Pancreas (tissue), 10 donors: ENCODE results near the gene ADCY4. TPM values are rescaled to one million over a fixed set of nuclear protein-coding genes. Genes with fewer than 3 reads are reported as not detected.

Source experiments
- ATAC-seq, 4 donors: fragments of 200-7000 bp; cut with Tn5 transposase; one replicate each; pipeline versions ENCODE4 v1.8.0 to v1.9.1; 2020; ENCODE audit warnings: mild to moderate bottlenecking in 4 of 4, moderate library complexity in 4 of 4
- DNase-seq, 6 donors: peaks; one replicate each; pipeline ENCODE4 v3.0.0-alpha.2; 2020
- FAIRE-seq: peaks from 2 replicates; lab custom pipeline; 2012; peaks lifted over from hg19 to GRCh38; lab: Jason Lieb, UNC
- H3K27ac ChIP-seq, 4 donors: fragments of 200-600 bp; sonication (generic); 1 replicate in 3 of 4; 2 replicates in 1 of 4; pipeline versions ENCODE4 v1.5.0 to v1.8.0; 2020
- H3K27me3 ChIP-seq, 4 donors: fragments of 200-600 bp; one replicate each; pipeline ENCODE4 v1.8.0; 2021
- H3K36me3 ChIP-seq, 3 donors: fragments of 200-600 bp; sonication (generic) in 1 of 3; one replicate each; pipeline versions ENCODE4 v1.5.0 to v1.8.0; 2020 to 2021
- H3K4me1 ChIP-seq, 3 donors: fragments of 200-600 bp; one replicate each; pipeline ENCODE4 v1.8.0; 2021
- H3K4me3 ChIP-seq, 4 donors: fragments of 200-600 bp; sonication (generic) in 2 of 4; one replicate each; pipeline versions ENCODE4 v1.5.0 to v1.8.0; 2020 to 2021
- H3K9me3 ChIP-seq, 4 donors: fragments of 200-600 bp; one replicate each; pipeline ENCODE4 v1.8.0; 2021
- CTCF ChIP-seq, 4 donors: fragments of 200-600 bp; sonication (generic) in 3 of 4; IDR thresholded peaks; one replicate each; pipeline versions ENCODE4 v1.5.0 to v1.8.0; 2021; ENCODE audit warnings: antibody characterized with exemption in 4 of 4
- WGBS, 2 donors: extraction: QIAGEN DNeasy Blood & Tissue Kit; methylation state at CpG; one replicate each; pipeline ENCODE4 v1.1.7; 2013; 5-methylcytosine and 5-hydroxymethylcytosine counted together
- intact Hi-C, 3 donors: fragments of 100-400 bp; cut with DNase I; formaldehyde crosslinking; loops; one replicate each; pipeline versions ENCODE4 v1.11.1 to v1.14.2; 2022
- polyA plus RNA-seq, 2 donors: library from polyadenylated mRNA; stranded (reverse); fragments of 200-250 nt; gene quantifications; one replicate each; pipeline ENCODE4 v1.2.3, GENCODE V29; 2013
- total RNA-seq, 6 donors: library from RNA; stranded (reverse); fragmentation: NEBNext Ultra II Directional in 4 of 6; extraction: Animal tissue kit (Norgen Biotek cat#: 25700) in 4 of 6; gene quantifications; one replicate each; pipeline versions ENCODE4 v1.2.1 to v1.2.4, GENCODE V29; 2021 to 2023
- donor health status: healthy with polysubstance abuse.
- donor health status: DM: no; HTN: no; CAD: no; lungs with moderate emphysema.
- donor health status: DM: no; HTN: no; CAD: no.
- donor health status: control.
- donor health status: control.
- donor health status: Bipolar disorder and iron deficiency.
- donor health status: DM: yes; HTN: yes; CAD: no.
- donor health status: DM: no; HTN: no; CAD: no.
- donor health status: DM: no; HTN: no; CAD: no.
- donor health status: DM: yes; HTN: yes; CAD: no.

The ADCY4 gene
- total and polyA plus RNA-seq, 8 donors, result 3.2 to 59.3 (median 5.3) TPM

DNA sequence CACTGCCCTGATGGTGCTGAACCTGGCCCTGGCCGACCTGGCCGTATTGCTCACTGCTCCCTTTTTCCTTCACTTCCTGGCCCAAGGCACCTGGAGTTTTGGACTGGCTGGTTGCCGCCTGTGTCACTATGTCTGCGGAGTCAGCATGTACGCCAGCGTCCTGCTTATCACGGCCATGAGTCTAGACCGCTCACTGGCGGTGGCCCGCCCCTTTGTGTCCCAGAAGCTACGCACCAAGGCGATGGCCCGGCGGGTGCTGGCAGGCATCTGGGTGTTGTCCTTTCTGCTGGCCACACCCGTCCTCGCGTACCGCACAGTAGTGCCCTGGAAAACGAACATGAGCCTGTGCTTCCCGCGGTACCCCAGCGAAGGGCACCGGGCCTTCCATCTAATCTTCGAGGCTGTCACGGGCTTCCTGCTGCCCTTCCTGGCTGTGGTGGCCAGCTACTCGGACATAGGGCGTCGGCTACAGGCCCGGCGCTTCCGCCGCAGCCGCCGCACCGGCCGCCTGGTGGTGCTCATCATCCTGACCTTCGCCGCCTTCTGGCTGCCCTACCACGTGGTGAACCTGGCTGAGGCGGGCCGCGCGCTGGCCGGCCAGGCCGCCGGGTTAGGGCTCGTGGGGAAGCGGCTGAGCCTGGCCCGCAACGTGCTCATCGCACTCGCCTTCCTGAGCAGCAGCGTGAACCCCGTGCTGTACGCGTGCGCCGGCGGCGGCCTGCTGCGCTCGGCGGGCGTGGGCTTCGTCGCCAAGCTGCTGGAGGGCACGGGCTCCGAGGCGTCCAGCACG lies 18.9 kb downstream of the ADCY4 start:
- Histone ChIP-seq H3K9me3 (no peaks in the 10 kb centered on the region), H3K27me3 (no peaks in the 10 kb centered on the region), H3K4me1 (peaks cover 0 to 4% (median 0%) of the 10 kb centered on the region in 3 donors), H3K27ac (no peak overlapping the region), H3K4me3 (no peak overlapping the region), H3K36me3 (no peaks in the 10 kb centered on the region)
- no peak for TF ChIP-seq CTCF (IDR thresholded peaks at IDR 0.05)
- FAIRE-seq, result no peak
- DNase-seq, result peak in 1 of 6 donors; percentile 70
- 35 to 36% methylated on average over 66 to 70 of the region's 70 CpGs for WGBS, 2 donors
- peak; percentile 11 to 58 (median 44) for ATAC-seq
- intact Hi-C loops, result no loop called here

DNA sequence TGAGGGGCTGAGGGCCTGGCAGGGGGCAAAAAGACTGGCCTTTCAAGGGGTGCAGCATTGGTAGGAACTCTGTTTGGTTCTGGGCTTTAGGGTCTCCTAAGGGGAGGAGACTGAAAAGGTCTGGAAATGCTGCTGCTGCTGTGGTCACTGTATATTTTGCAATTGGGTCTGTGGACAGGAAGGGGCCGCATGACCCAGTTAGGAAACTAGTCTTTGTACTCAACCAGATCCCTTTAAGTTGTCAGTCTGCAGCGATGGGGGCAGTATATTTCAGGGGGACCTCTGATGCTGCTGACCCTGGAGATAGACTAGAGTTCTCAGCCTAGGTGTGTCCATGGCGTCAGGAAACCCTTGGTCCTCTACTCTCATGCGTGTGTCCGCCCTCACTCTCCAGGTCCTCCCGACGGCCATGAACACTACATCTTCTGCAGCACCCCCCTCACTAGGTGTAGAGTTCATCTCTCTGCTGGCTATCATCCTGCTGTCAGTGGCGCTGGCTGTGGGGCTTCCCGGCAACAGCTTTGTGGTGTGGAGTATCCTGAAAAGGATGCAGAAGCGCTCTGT lies 19.5 kb downstream of the ADCY4 start:
- no peak for FAIRE-seq
- intact Hi-C loops, result no loop called here
- H3K4me1 ChIP-seq, result peaks cover 3 to 7% (median 6%) of the 10 kb centered on the region in 3 donors

GRCh38 chr14:24314377-24315193 lies 20.3 kb downstream of the ADCY4 start:
- Histone ChIP-seq H3K9me3 (no peaks in the 10 kb centered on the region), H3K4me3 (no peak overlapping the region), H3K36me3 (no peaks in the 10 kb centered on the region), H3K27ac (no peak overlapping the region), H3K4me1 (peaks cover 10 to 14% (median 13%) of the 10 kb centered on the region in 3 donors), H3K27me3 (no peaks in the 10 kb centered on the region)
- no peak for ATAC-seq
- no peak for FAIRE-seq
- peak in 1 of 6 donors; percentile 47 for DNase-seq
- intact Hi-C loops, result no loop called here
- no peak for TF ChIP-seq CTCF (IDR thresholded peaks at IDR 0.05)
- 64 to 75% methylated on average over 5 of the region's 5 CpGs for WGBS, 2 donors

More for the DNA sequence above, 19.5 kb downstream of the ADCY4 start:
- no peak for DNase-seq
- TF ChIP-seq CTCF (IDR thresholded peaks at IDR 0.05), result no peak
- ATAC-seq, result no peak
- no peak overlapping the region for H3K27ac ChIP-seq
- H3K9me3 ChIP-seq, result no peaks in the 10 kb centered on the region
- no peaks in the 10 kb centered on the region for H3K36me3 ChIP-seq
- no peak overlapping the region for H3K4me3 ChIP-seq
- WGBS, 2 donors, result 85 to 86% methylated on average over 10 of the region's 10 CpGs
- H3K27me3 ChIP-seq, result no peaks in the 10 kb centered on the region

- intact Hi-C loops, result no loop called here
- no peaks in the 10 kb centered on the region for H3K27me3 ChIP-seq
- DNase-seq (peak in 1 of 6 donors; percentile 12), FAIRE-seq (no peak), ATAC-seq (no peak)
- H3K36me3 ChIP-seq, result no peaks in the 10 kb centered on the region
- TF ChIP-seq CTCF (IDR thresholded peaks at IDR 0.05), result no peak
- H3K27ac ChIP-seq, result peak overlapping the region in 1 of 4 donors; percentile 8
- no peaks in the 10 kb centered on the region for H3K9me3 ChIP-seq
- H3K4me3 ChIP-seq, result no peak overlapping the region
- WGBS, 2 donors, result 80 to 82% methylated on average over 2 of the region's 2 CpGs
- H3K4me1 ChIP-seq, result peaks cover 12 to 21% (median 15%) of the 10 kb centered on the region in 3 donors
Observed at GRCh38 chr14:24313913-24314312, 21.0 kb downstream of the ADCY4 start.
